ENCODE data around the gene GNL1. TPM values are rescaled to one million over a fixed set of nuclear protein-coding genes. Genes with fewer than 3 reads are reported as not detected.

Gene GNL1
- total RNA-seq, 2 donors from 2014 or later = 42.2 to 49.3 TPM

- Histone ChIP-seq H3K4me3 (no peak overlapping the region), H3K9me3 (no peaks in the 10 kb centered on the region), H3K36me3 (peaks cover 6% of the 10 kb centered on the region), H3K9ac (ENCODE audit: low read depth in 2 of 2, low read length in 2 of 2) (no peak overlapping the region), H3K27me3 (no peaks in the 10 kb centered on the region), H3K27ac (no peak overlapping the region), H3K4me1 (no peaks in the 10 kb centered on the region)
- TF ChIP-seq CTCF (IDR thresholded peaks at IDR 0.05) = no peak
- intact Hi-C loops (cut with DNase I) = no loop called here
- no peak for DNase-seq
These were observed 34.2 kb upstream of the GNL1 start for GRCh38 chr6:30590509-30590908.

- intact Hi-C loops (cut with DNase I) = no loop called here
These were observed 33.6 kb upstream of the GNL1 start for GRCh38 chr6:30589754-30590358.

GRCh38 chr6:30583921-30584320, 27.6 kb upstream of the GNL1 start:
- H3K9me3 ChIP-seq = no peaks in the 10 kb centered on the region
- no peak overlapping the region for H3K9ac ChIP-seq (ENCODE audit: low read depth in 2 of 2, low read length in 2 of 2)
- peaks cover 5% of the 10 kb centered on the region for H3K36me3 ChIP-seq
- intact Hi-C loops (cut with DNase I) = no loop called here
- no peak for TF ChIP-seq CTCF (IDR thresholded peaks at IDR 0.05)
- no peak overlapping the region for H3K27ac ChIP-seq
- H3K4me1 ChIP-seq = no peaks in the 10 kb centered on the region
- no peak for DNase-seq
- no peaks in the 10 kb centered on the region for H3K27me3 ChIP-seq
- no peak overlapping the region for H3K4me3 ChIP-seq

More at GRCh38 chr6:30589754-30590358, 33.6 kb upstream of the GNL1 start:
- Histone ChIP-seq H3K4me3 (no peak overlapping the region), H3K9ac (ENCODE audit: low read depth in 2 of 2, low read length in 2 of 2) (no peak overlapping the region), H3K9me3 (no peaks in the 10 kb centered on the region), H3K27ac (no peak overlapping the region), H3K4me1 (no peaks in the 10 kb centered on the region), H3K27me3 (no peaks in the 10 kb centered on the region), H3K36me3 (peaks cover 6% of the 10 kb centered on the region)
- no peak for DNase-seq
- TF ChIP-seq CTCF (IDR thresholded peaks at IDR 0.05) = no peak

- no peak for DNase-seq
- Histone ChIP-seq H3K4me3 (no peak overlapping the region), H3K27ac (no peak overlapping the region), H3K27me3 (no peaks in the 10 kb centered on the region), H3K9ac (ENCODE audit: low read depth in 2 of 2, low read length in 2 of 2) (no peak overlapping the region), H3K9me3 (no peaks in the 10 kb centered on the region), H3K4me1 (peaks cover 2% of the 10 kb centered on the region), H3K36me3 (peaks cover 13% of the 10 kb centered on the region)
- intact Hi-C loops (cut with DNase I) = no loop called here
- TF ChIP-seq CTCF (IDR thresholded peaks at IDR 0.05) = no peak
These were observed 21.8 kb upstream of the GNL1 start for GRCh38 chr6:30578051-30578450.

GRCh38 chr6:30573113-30573512, 16.8 kb upstream of the GNL1 start:
- Histone ChIP-seq H3K27me3 (no peaks in the 10 kb centered on the region), H3K4me1 (peaks cover 21% of the 10 kb centered on the region), H3K9me3 (no peaks in the 10 kb centered on the region), H3K36me3 (peaks cover 4% of the 10 kb centered on the region), H3K27ac (no peak overlapping the region), H3K9ac (ENCODE audit: low read depth in 2 of 2, low read length in 2 of 2) (no peak overlapping the region), H3K4me3 (no peak overlapping the region)
- no peak for DNase-seq
- intact Hi-C loops (cut with DNase I) = no loop called here
- TF ChIP-seq CTCF (IDR thresholded peaks at IDR 0.05) = no peak
